ENCODE measurements around the gene BORCS5.
A peak's percentile ranks its signal among the peaks of the same experiment; 100 is the strongest.

Gene BORCS5

GRCh38 chr12:12365446-12365802, 8.5 kb downstream of the BORCS5 start:
- no peak overlapping the region for H3K4me3 ChIP-seq (ENCODE audit: low read length, poor library complexity, severe bottlenecking)
- peaks cover 4% of the 10 kb centered on the region for H3K4me1 ChIP-seq (ENCODE audit: insufficient read depth, low read length, poor library complexity, severe bottlenecking)
- H3K79me2 ChIP-seq (ENCODE audit: insufficient read depth, low read length) = no peaks in the 10 kb centered on the region
- H3K9me2 ChIP-seq (replicated peaks; ENCODE audit: low read depth, low read length) = no peaks in the 10 kb centered on the region
- H3K9me3 ChIP-seq (ENCODE audit: insufficient read depth, low read depth, low read length) = no peaks in the 10 kb centered on the region
- no peaks in the 10 kb centered on the region for H3K27me3 ChIP-seq (ENCODE audit: insufficient read depth, low read length, poor library complexity, severe bottlenecking)
- no peaks in the 10 kb centered on the region for H4K20me1 ChIP-seq (ENCODE audit: insufficient read depth, low read length, poor library complexity, severe bottlenecking)
- TF ChIP-seq CTCF (conservative IDR thresholded peaks at IDR 0.05; ENCODE audit: low read length) (no peak), EZH2phosphoT487 (IDR thresholded peaks at IDR 0.05; ENCODE audit: borderline replicate concordance) (no peak)
- no peaks in the 10 kb centered on the region for H3K36me3 ChIP-seq (ENCODE audit: insufficient read depth, low read length)
- no peak overlapping the region for H2AFZ ChIP-seq (ENCODE audit: low read length)
- peak overlapping the region; percentile 12 for H3K4me2 ChIP-seq (ENCODE audit: low read depth, low read length, poor library complexity, severe bottlenecking)
- H3F3A ChIP-seq (ENCODE audit: low read depth) = no peaks in the 10 kb centered on the region
- H3K9ac ChIP-seq (ENCODE audit: low read depth, low read length, poor library complexity, severe bottlenecking) = no peak overlapping the region

GRCh38 chr12:12365931-12366431, 9.1 kb downstream of the BORCS5 start:
- H3K79me2 ChIP-seq (ENCODE audit: insufficient read depth, low read length) = no peaks in the 10 kb centered on the region
- no peak overlapping the region for H2AFZ ChIP-seq (ENCODE audit: low read length)
- no peaks in the 10 kb centered on the region for H3K27me3 ChIP-seq (ENCODE audit: insufficient read depth, low read length, poor library complexity, severe bottlenecking)
- H3K4me3 ChIP-seq (ENCODE audit: low read length, poor library complexity, severe bottlenecking) = no peak overlapping the region
- H3K4me2 ChIP-seq (ENCODE audit: low read depth, low read length, poor library complexity, severe bottlenecking) = peak overlapping the region; percentile 12
- H4K20me1 ChIP-seq (ENCODE audit: insufficient read depth, low read length, poor library complexity, severe bottlenecking) = no peaks in the 10 kb centered on the region
- no peak overlapping the region for H3K9ac ChIP-seq (ENCODE audit: low read depth, low read length, poor library complexity, severe bottlenecking)
- H3K9me2 ChIP-seq (replicated peaks; ENCODE audit: low read depth, low read length) = no peaks in the 10 kb centered on the region
- peaks cover 4% of the 10 kb centered on the region for H3K4me1 ChIP-seq (ENCODE audit: insufficient read depth, low read length, poor library complexity, severe bottlenecking)
- no peaks in the 10 kb centered on the region for H3K9me3 ChIP-seq (ENCODE audit: insufficient read depth, low read depth, low read length)
- no peaks in the 10 kb centered on the region for H3K36me3 ChIP-seq (ENCODE audit: insufficient read depth, low read length)
- no peaks in the 10 kb centered on the region for H3F3A ChIP-seq (ENCODE audit: low read depth)
- no peak for TF ChIP-seq EZH2phosphoT487 (IDR thresholded peaks at IDR 0.05; ENCODE audit: borderline replicate concordance)
- TF ChIP-seq CTCF (conservative IDR thresholded peaks at IDR 0.05; ENCODE audit: low read length) = no peak

GRCh38 chr12:12366701-12367481, 10.0 kb downstream of the BORCS5 start:
- Histone ChIP-seq H3F3A (ENCODE audit: low read depth) (no peaks in the 10 kb centered on the region), H3K9me2 (replicated peaks; ENCODE audit: low read depth, low read length) (no peaks in the 10 kb centered on the region), H4K20me1 (ENCODE audit: insufficient read depth, low read length, poor library complexity, severe bottlenecking) (no peaks in the 10 kb centered on the region), H3K9me3 (ENCODE audit: insufficient read depth, low read depth, low read length) (no peaks in the 10 kb centered on the region), H3K27me3 (ENCODE audit: insufficient read depth, low read length, poor library complexity, severe bottlenecking) (no peaks in the 10 kb centered on the region), H3K36me3 (ENCODE audit: insufficient read depth, low read length) (no peaks in the 10 kb centered on the region), H3K4me3 (ENCODE audit: low read length, poor library complexity, severe bottlenecking) (no peak overlapping the region), H3K9ac (ENCODE audit: low read depth, low read length, poor library complexity, severe bottlenecking) (no peak overlapping the region), H3K4me2 (ENCODE audit: low read depth, low read length, poor library complexity, severe bottlenecking) (no peak overlapping the region), H2AFZ (ENCODE audit: low read length) (no peak overlapping the region), H3K79me2 (ENCODE audit: insufficient read depth, low read length) (no peaks in the 10 kb centered on the region), H3K4me1 (ENCODE audit: insufficient read depth, low read length, poor library complexity, severe bottlenecking) (peaks cover 4% of the 10 kb centered on the region)
- TF ChIP-seq EZH2phosphoT487 (IDR thresholded peaks at IDR 0.05; ENCODE audit: borderline replicate concordance) (no peak), CTCF (conservative IDR thresholded peaks at IDR 0.05; ENCODE audit: low read length) (no peak)

All from Loucy (cell line).